ENCODE measurements around the gene USP5. TPM values are rescaled to one million over a fixed set of nuclear protein-coding genes. Genes with fewer than 3 reads are reported as not detected.

Gene USP5
- total RNA-seq, 1 experiment from 2014 or later = 175 TPM

- TF ChIP-seq ZFX (IDR thresholded peaks at IDR 0.05) (peak; percentile 9; the same call in 1 of the 2 replicates), CBX3 (IDR thresholded peaks at IDR 0.05; ENCODE audit: low read depth) (no peak)
- ChIA-PET RAD21 (ENCODE audit: low non-redundant PET in 1 of 2, low total read pairs in 2 of 2, uncharacterized antibody in 2 of 2, unreplicated experiment in 2 of 2) (no interaction called here), POLR2A (no interaction called here), CTCF (interaction anchor here (2.5 to 4.2 kb wide), 2 partner anchors 7 to 12 kb away, joined by 7 to 24 read pairs; no protein-coding TSS in a partner anchor)
- Histone ChIP-seq H4K20me1 (ENCODE audit: insufficient read depth) (no peaks in the 10 kb centered on the region), H3K27ac (ENCODE audit: low read depth, low read length) (no peak overlapping the region), H3K27me3 (ENCODE audit: insufficient read depth, low read length) (no peaks in the 10 kb centered on the region), H3K9me2 (ENCODE audit: insufficient read depth) (no peaks in the 10 kb centered on the region), H2AFZ (ENCODE audit: low read depth, low read length, poor library complexity, severe bottlenecking) (no peak overlapping the region), H3K4me1 (ENCODE audit: control insufficient read depth in 1 of 2, insufficient read depth in 2 of 2, low read length in 2 of 2) (peaks cover 12 to 22% of the 10 kb centered on the region in 2 experiments), H3K79me2 (ENCODE audit: insufficient read depth, low read length) (no peaks in the 10 kb centered on the region), H3K4me2 (ENCODE audit: low read length) (no peak overlapping the region), H3K9ac (ENCODE audit: low read length) (no peak overlapping the region), H3K36me3 (ENCODE audit: control insufficient read depth in 1 of 2, insufficient read depth in 2 of 2, low read length in 2 of 2) (peaks cover 0 to 4% of the 10 kb centered on the region in 2 experiments; a peak in 1 of 4 replicates), H3K4me3 (replicated peaks in 1 of 2; ENCODE audit: low read depth in 1 of 2, low read length in 2 of 2) (no peak overlapping the region), H3K9me3 (ENCODE audit: control insufficient read depth in 1 of 2, insufficient read depth in 1 of 2, low read depth in 1 of 2, low read length in 2 of 2) (no peaks in the 10 kb centered on the region)
- DNase-seq (ENCODE audit: low read depth, low spot score) (no peak), ATAC-seq (no peak)
- intact Hi-C loops (cut with micrococcal nuclease) = no loop called here
- BruUV-seq (replicated peaks) = no TSS peak
Observed at GRCh38 chr12:6883683-6884082, 31.7 kb downstream of the USP5 start.

GRCh38 chr12:6884539-6884938 is 32.6 kb downstream of the USP5 start:
- ChIA-PET POLR2A (no interaction called here), RAD21 (ENCODE audit: low non-redundant PET in 1 of 2, low total read pairs in 2 of 2, uncharacterized antibody in 2 of 2, unreplicated experiment in 2 of 2) (no interaction called here), CTCF (interaction anchor here (2.5 kb wide), 1 partner anchor 12 kb away, joined by 7 read pairs; no protein-coding TSS in a partner anchor)
- DNase-seq (ENCODE audit: low read depth, low spot score) (no peak), ATAC-seq (no peak)
- H3K9me2 ChIP-seq (ENCODE audit: insufficient read depth) = no peaks in the 10 kb centered on the region
- H3K4me1 ChIP-seq (ENCODE audit: control insufficient read depth in 1 of 2, insufficient read depth in 2 of 2, low read length in 2 of 2) = peaks cover 12 to 19% of the 10 kb centered on the region in 2 experiments
- H3K36me3 ChIP-seq (ENCODE audit: control insufficient read depth in 1 of 2, insufficient read depth in 2 of 2, low read length in 2 of 2) = peaks cover 0 to 4% of the 10 kb centered on the region in 2 experiments; a peak in 2 of 4 replicates
- H3K9ac ChIP-seq (ENCODE audit: low read length) = no peak overlapping the region
- H2AFZ ChIP-seq (ENCODE audit: low read depth, low read length, poor library complexity, severe bottlenecking) = no peak overlapping the region
- no peak overlapping the region for H3K27ac ChIP-seq (ENCODE audit: low read depth, low read length)
- no peaks in the 10 kb centered on the region for H3K27me3 ChIP-seq (ENCODE audit: insufficient read depth, low read length)
- no peaks in the 10 kb centered on the region for H4K20me1 ChIP-seq (ENCODE audit: insufficient read depth)
- H3K9me3 ChIP-seq (ENCODE audit: control insufficient read depth in 1 of 2, insufficient read depth in 1 of 2, low read depth in 1 of 2, low read length in 2 of 2) = no peaks in the 10 kb centered on the region
- BruUV-seq (replicated peaks) = no TSS peak
- no peak overlapping the region for H3K4me2 ChIP-seq (ENCODE audit: low read length)
- intact Hi-C loops (cut with micrococcal nuclease) = no loop called here
- TF ChIP-seq EZH2phosphoT487 (IDR thresholded peaks at IDR 0.05; ENCODE audit: borderline replicate concordance) (no peak), ATF3 (IDR thresholded peaks at IDR 0.05) (no peak), CEBPB (IDR thresholded peaks at IDR 0.05; ENCODE audit: low read depth) (no peak), SRF (IDR thresholded peaks at IDR 0.05; ENCODE audit: low read depth) (no peak), ZBTB33 (IDR thresholded peaks at IDR 0.05; ENCODE audit: extremely low read depth, insufficient replicate concordance, low read length) (no peak), SIN3A (IDR thresholded peaks at IDR 0.05; ENCODE audit: low read depth) (no peak), YY1 (IDR thresholded peaks at IDR 0.05; ENCODE audit: extremely low read depth, insufficient replicate concordance, low read depth, low read length) (no peak), FOSL1 (IDR thresholded peaks at IDR 0.05; ENCODE audit: low read depth) (no peak), CBX3 (IDR thresholded peaks at IDR 0.05; ENCODE audit: low read depth) (no peak), JUND (IDR thresholded peaks at IDR 0.05) (no peak), TCF7L2 (IDR thresholded peaks at IDR 0.05; ENCODE audit: borderline replicate concordance, extremely low read depth, insufficient read depth, insufficient read length) (no peak), SP1 (IDR thresholded peaks at IDR 0.05; ENCODE audit: low read depth) (no peak), ZNF274 (IDR thresholded peaks at IDR 0.05; ENCODE audit: low read depth, low read length) (no peak), ELF1 (IDR thresholded peaks at IDR 0.05; ENCODE audit: borderline replicate concordance, low read depth) (no peak)
- no peaks in the 10 kb centered on the region for H3K79me2 ChIP-seq (ENCODE audit: insufficient read depth, low read length)
- no peak overlapping the region for H3K4me3 ChIP-seq (replicated peaks in 1 of 2; ENCODE audit: low read depth in 1 of 2, low read length in 2 of 2)
